Lower leg skin (tissue), 3 donors: ENCODE results near the gene PTCHD4.

Source experiments
- CTCF ChIP-seq, 3 donors: fragments of 450-650 bp; IDR thresholded peaks; one replicate each; pipeline ENCODE4 v1.5.1; 2016; ENCODE audit warnings: antibody characterized with exemption in 3 of 3, mild to moderate bottlenecking in 3 of 3, moderate library complexity in 2 of 3
- POLR2A ChIP-seq, 2 donors: fragments of 450-650 bp; IDR thresholded peaks; one replicate each; pipeline ENCODE4 v1.6.1; 2016 to 2017; ENCODE audit warnings: antibody characterized with exemption in 2 of 2, mild to moderate bottlenecking in 1 of 2, moderate library complexity in 1 of 2

- TF ChIP-seq CTCF (IDR thresholded peaks at IDR 0.05) (no peak), POLR2A (IDR thresholded peaks at IDR 0.05) (no peak)
Observed at GRCh38 chr6:48080227-48081009, 30.6 kb downstream of the PTCHD4 start.
